ENCODE data around the gene DNAI1.

GRCh38 chr9:34558919-34559623 is 100.5 kb downstream of the DNAI1 start:
- TF ChIP-seq MAFK (IDR thresholded peaks at IDR 0.05; ENCODE audit: low read depth, low read length) (no peak), CTCF (conservative IDR thresholded peaks at IDR 0.05; ENCODE audit: low read depth, low read length) (no peak)

Measured in IMR-90 (cell line).